DMS153 treated with DMSO at 0.1 percent for 48 hours (cell line): ENCODE measurements around the gene CTRB2.

Experiments
- DNase-seq: peaks from one replicate; lab custom pipeline; 2025; ENCODE audit not compliant: unreplicated experiment; lab: John Stamatoyannopoulos, UW

Gene CTRB2

DNA sequence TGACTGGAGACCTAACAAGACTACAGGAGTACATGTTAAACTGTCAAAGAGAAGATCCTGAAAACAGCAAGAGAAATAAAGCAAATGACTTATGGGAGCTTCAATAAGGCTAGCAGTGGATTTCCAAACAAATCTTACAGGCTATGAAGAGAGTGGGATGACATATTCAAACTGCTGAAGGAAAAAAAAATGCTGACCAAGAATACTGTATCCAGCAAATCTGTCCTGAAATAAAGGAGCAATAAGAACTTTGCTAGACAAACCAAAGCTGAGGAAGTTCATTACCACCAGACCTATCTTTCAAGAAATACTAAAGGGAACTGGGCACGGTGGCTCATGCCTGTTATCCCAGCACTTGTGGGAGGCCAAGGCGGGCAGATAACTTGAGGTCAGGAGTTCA is 30.0 kb downstream of the CTRB2 start:
- no peak for DNase-seq

DNA sequence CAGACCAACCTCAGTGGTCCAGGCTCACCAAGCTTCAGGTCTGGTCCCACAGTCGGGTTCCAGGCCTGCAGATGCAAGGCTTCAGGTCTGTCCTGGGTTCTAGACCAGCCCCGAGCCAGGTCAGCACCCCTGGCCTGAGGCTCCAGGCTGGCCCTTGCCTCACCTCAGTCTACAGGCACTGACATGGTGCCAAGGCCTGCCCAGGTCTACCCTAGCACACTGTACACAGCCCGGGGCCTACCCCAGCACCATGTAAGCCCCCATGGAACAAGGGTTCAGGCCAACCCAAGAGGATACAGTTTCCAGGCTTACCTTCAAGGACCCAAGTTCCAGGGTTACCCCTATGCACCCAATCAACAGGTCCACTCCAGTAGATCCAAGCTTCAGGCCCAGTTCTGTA is 31.9 kb downstream of the CTRB2 start:
- no peak for DNase-seq

DNA sequence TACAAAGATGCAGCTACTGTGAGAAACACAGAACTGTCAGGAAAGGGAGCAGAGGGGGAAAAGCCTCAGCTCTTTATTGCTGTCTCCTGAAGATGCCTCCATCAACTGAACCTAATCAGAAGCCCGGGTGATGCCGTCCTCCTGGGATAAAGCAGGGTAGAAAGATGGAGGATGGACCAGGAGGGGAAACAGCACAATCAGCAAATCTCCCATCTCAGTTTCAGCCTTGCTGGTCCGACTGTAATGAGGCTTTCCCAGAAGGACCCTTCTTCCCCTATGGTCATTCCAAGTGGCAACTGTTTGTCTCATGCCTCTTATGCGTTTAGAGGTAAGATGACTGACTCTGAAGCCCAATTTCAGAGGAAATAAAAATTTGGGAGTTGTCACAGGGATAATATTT is 34.4 kb downstream of the CTRB2 start:
- no peak for DNase-seq

DNA sequence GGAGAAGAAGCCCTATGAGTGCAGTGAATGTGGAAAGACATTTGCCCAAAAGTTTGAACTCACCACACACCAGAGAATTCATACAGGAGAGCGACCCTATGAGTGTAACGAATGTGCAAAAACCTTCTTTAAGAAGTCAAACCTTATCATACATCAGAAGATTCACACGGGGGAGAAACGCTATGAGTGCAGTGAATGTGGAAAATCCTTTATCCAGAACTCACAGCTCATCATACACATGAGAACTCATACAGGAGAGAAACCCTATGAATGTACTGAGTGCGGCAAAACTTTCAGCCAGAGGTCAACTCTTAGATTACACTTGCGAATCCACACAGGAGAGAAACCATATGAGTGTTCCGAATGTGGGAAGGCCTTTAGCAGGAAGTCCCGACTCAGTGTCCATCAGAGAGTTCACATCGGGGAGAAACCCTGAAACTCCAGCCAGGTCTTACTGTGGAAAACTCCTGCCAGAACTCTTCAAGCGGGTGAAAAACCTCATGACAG is 37.0 kb downstream of the CTRB2 start:
- no peak for DNase-seq

DNA sequence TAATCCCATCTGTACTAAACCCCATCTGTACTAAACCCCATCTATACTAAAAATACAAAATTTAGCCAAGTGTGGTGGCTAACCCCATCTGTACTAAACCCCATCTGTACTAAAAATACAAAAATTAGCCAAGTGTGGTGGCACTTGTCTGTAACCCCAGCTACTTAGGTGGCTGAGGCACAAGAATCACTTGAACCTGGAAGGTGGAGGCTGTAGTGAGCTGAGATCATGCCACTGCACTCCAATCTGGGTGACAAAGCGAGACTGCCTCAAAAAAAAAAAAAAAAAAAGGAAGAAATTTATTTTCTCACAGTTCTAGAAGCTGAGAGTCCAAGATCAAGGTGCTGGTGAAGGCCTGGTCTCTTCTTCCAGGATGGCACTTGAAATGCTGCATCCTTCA is 46.6 kb downstream of the CTRB2 start:
- DNase-seq: no peak
